HG02678 (cell line): ENCODE results near the gene PMEPA1.

Experiments used
- ATAC-seq: cut with Tn5 transposase; IDR thresholded peaks from one replicate; pipeline ENCODE4 v1.9.1; 2021; ENCODE audit warnings: mild to moderate bottlenecking, moderate library complexity; ENCODE audit not compliant: unreplicated experiment

Gene PMEPA1

GRCh38 chr20:57737349-57737748, 27.5 kb upstream of the PMEPA1 start:
- no peak for ATAC-seq

- no peak for ATAC-seq
These were observed 27.0 kb upstream of the PMEPA1 start for GRCh38 chr20:57736738-57737347.

- no peak for ATAC-seq
These were observed 26.3 kb upstream of the PMEPA1 start for GRCh38 chr20:57735831-57736737.

- ATAC-seq = no peak
These were observed 24.9 kb upstream of the PMEPA1 start for GRCh38 chr20:57734754-57735153.

- ATAC-seq = no peak
These were observed 22.4 kb upstream of the PMEPA1 start for GRCh38 chr20:57732226-57732625.

- no peak for ATAC-seq
These were observed 18.9 kb upstream of the PMEPA1 start for GRCh38 chr20:57728762-57729161.

GRCh38 chr20:57727863-57728262, 18.0 kb upstream of the PMEPA1 start:
- no peak for ATAC-seq

- ATAC-seq = no peak
These were observed 15.8 kb upstream of the PMEPA1 start for GRCh38 chr20:57725636-57726035.

- ATAC-seq = no peak
These were observed 15.0 kb upstream of the PMEPA1 start for GRCh38 chr20:57724610-57725405.

GRCh38 chr20:57723816-57724215, 14.0 kb upstream of the PMEPA1 start:
- ATAC-seq = no peak

- no peak for ATAC-seq
These were observed 10.1 kb upstream of the PMEPA1 start for GRCh38 chr20:57719951-57720350.

- peak; percentile 95 for ATAC-seq
These were observed 8.7 kb upstream of the PMEPA1 start for GRCh38 chr20:57718490-57719009.

GRCh38 chr20:57717797-57718196, 8.0 kb upstream of the PMEPA1 start:
- no peak for ATAC-seq

GRCh38 chr20:57716901-57717300, 7.1 kb upstream of the PMEPA1 start:
- no peak for ATAC-seq

- no peak for ATAC-seq
These were observed 6.4 kb upstream of the PMEPA1 start for GRCh38 chr20:57716202-57716601.

- ATAC-seq = no peak
These were observed 5.6 kb upstream of the PMEPA1 start for GRCh38 chr20:57715268-57715904.

- no peak for ATAC-seq
These were observed 4.8 kb upstream of the PMEPA1 start for GRCh38 chr20:57714409-57715267.

GRCh38 chr20:57713951-57714350, 4.1 kb upstream of the PMEPA1 start:
- no peak for ATAC-seq

- ATAC-seq = no peak
These were observed 3.7 kb upstream of the PMEPA1 start for GRCh38 chr20:57713505-57713903.
